ENCODE results near the gene HARS2. TPM values are rescaled to one million over a fixed set of nuclear protein-coding genes. Genes with fewer than 3 reads are reported as not detected.

Gene HARS2, protein sequence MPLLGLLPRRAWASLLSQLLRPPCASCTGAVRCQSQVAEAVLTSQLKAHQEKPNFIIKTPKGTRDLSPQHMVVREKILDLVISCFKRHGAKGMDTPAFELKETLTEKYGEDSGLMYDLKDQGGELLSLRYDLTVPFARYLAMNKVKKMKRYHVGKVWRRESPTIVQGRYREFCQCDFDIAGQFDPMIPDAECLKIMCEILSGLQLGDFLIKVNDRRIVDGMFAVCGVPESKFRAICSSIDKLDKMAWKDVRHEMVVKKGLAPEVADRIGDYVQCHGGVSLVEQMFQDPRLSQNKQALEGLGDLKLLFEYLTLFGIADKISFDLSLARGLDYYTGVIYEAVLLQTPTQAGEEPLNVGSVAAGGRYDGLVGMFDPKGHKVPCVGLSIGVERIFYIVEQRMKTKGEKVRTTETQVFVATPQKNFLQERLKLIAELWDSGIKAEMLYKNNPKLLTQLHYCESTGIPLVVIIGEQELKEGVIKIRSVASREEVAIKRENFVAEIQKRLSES
- total RNA-seq: 28.1 TPM

DNA sequence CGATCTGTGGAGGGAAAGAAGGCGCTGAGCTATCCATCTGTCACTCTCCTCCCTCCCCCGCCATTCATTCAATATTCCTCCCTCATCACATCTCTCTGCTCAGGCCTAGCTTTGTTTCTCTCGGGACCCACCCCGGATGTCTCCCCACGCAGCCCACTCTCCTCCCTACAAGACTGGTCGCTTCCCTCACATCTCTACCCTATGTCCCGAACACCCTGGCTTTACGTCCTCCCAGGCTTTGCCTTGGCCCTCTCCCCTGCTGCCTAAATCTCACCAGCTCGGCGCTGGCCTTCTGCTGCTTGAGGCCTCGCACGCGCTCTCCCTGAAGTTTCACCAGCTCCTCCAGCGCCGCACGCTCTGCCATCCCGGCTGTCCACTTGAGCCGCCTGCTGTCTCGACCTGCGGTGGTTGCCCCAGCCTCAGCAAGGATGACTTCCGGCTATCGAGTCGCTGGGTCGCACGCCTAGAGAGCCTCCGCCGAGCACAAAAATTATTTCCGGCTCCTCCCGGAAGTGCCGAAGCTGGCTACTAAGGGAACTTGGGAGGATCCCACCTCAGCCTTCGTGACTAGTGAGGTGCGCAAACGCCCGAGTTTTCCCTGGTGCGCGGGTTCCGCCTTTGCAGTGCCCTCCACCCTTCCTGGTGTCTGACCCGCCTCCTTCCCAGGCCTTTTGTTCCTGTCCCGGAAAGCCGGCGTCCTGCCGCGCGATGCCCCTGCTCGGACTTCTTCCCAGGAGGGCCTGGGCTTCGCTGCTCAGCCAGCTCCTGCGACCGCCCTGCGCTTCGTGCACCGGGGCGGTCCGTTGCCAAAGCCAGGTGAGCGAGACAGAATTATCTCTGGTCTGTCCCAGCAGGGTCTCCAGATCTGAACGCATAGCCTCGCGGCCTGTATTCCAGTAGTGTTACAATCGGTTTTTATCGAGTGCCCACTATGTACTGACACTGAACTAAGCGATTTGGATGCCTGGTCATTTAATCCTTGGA is at the start of gene HARS2, which contains the start of gene HARS1:
TSS of gene HARS2 (plus strand) at position 515 of the 984 bp plus-strand sequence. CDS start at position 709, 194 bp downstream.
TSS of gene HARS1 (minus strand) at position 430 of the 984 bp plus-strand sequence. CDS start at position 364, 66 bp downstream.

DNA sequence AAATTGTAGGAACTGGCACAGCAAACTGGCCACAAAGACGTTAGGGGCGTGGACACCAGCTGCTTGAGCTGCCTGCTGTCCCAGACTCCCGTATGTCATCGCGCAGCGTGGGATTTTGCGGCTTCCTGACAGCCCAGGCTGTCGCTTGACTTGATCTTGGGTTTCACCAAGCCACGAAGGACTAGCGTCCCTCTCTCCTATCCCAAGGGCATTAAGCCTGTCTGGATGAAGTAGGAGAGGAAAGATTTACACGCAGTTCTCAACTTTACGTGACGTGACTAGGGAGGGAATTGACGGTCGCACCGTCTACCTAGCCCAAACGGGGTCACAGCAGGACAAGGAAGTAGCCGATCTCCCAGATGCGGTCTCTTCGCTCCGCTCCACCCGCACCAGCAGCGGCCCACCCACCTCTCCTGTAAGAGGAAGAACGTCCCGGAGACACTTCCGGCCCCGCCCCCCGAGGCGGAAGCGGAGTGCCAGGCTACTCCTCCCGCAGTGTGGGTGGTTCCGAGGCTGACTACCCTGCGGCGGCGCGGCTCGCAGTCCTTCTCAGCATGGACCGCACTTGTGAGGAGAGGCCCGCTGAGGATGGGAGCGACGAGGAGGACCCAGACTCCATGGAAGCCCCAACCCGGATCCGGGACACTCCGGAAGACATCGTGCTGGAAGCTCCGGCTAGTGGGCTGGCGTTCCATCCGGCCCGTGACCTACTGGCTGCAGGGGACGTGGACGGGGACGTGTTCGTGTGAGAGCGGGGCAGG is 26.7 kb upstream of the HARS2 start, which contains the start of gene WDR55:
TSS of gene WDR55 (plus strand) at position 546 of the 761 bp plus-strand sequence. CDS start at position 555, 9 bp downstream.

GRCh38 chr5:140673187-140673976 is 17.9 kb upstream of the HARS2 start, which contains the start of gene DND1:
DND1 (minus strand) TSS chr5:140673576; CDS start chr5:140673542, 34 bp downstream.

DNA sequence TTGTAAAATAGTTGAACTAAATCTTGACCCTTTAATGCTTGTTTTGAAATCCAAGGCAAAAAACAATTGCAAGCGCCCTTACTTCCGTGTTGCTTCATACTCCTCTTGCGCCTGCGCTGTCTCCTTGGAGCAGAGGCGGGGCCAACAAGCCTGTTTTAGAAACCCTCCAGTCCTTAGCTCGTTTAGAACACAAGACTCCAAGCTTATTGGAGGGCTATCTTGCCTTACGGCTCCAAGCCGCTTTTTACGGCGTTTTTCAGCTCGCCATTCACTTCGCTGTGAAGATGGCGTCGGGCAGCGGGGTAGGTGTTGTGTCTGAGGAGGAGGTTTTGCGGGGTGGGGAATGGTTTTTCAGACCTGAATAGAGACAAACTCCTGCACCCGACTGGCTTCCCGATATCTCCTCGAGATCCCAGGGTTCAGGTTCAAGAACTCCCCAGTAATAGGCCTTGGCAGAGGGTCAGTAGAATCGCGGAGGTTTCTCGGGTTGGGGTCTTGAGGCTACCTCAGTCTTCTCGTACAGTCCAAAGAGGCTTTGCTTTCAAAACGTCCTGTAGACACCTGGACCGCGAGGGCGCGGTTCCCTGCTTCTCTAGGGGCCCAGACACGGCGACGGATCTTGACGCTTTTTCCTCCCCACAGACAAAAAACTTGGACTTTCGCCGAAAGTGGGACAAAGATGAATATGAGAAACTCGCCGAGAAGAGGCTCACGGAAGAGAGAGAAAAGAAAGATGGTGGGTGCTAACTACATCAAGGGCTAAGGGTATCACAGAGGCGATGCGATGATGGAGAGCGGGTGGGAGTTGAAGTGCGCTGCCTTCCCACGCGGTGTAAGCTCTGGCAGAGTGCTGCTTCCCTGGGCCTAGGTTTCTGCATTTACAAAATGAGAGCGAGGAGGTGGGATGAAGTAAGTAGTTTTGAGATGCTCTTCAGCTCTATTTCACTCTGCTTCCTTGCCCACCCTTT is 9.2 kb downstream of the HARS2 start, which contains the start of gene ZMAT2:
TSS of gene ZMAT2 (plus strand) at position 271 of the 968 bp plus-strand sequence. CDS start at position 285, 14 bp downstream.

Small RNA genes within 50 kb of the gene (small RNA-seq; reads per million reads assigned to genes)
- gene VTRNA1-1 (3.0 reads per million, percentile 89 among the genes with 10 or more reads in this experiment), gene VTRNA1-2 (not detected), gene VTRNA1-3 (0.08 reads per million)

Other genes with a start within 250 kb of the HARS2 start
- gene EIF4EBP3, start 143.8 kb upstream of the HARS2 start, total RNA-seq: not detected
- 23.8 TPM for gene SRA1, start 134.0 kb upstream of the HARS2 start, total RNA-seq
- 29.8 TPM for gene APBB3, start 126.9 kb upstream of the HARS2 start, total RNA-seq
- gene SLC35A4, start 126.6 kb upstream of the HARS2 start, total RNA-seq: 9.7 TPM
- 12.9 TPM for gene CD14, start 58.3 kb upstream of the HARS2 start, total RNA-seq
- gene TMCO6, start 52.0 kb upstream of the HARS2 start, total RNA-seq: 4.6 TPM
- gene NDUFA2, start 43.8 kb upstream of the HARS2 start, total RNA-seq: 37.1 TPM
- gene IK, start 43.6 kb upstream of the HARS2 start, total RNA-seq: 78.4 TPM
- gene WDR55, start 26.6 kb upstream of the HARS2 start, total RNA-seq: 13.4 TPM
- gene DND1, start 17.9 kb upstream of the HARS2 start, total RNA-seq: 0.69 TPM
- gene HARS1, start 85 bp upstream of the HARS2 start, total RNA-seq: 68.0 TPM
- 42.9 TPM for gene ZMAT2, start 9.0 kb downstream of the HARS2 start, total RNA-seq
- 13.8 TPM for gene PCDHA1, start 94.7 kb downstream of the HARS2 start, total RNA-seq
- 10.4 TPM for gene PCDHA2, start 103.4 kb downstream of the HARS2 start, total RNA-seq
- 20.1 TPM for gene PCDHA3, start 109.6 kb downstream of the HARS2 start, total RNA-seq
- 15.0 TPM for gene PCDHA4, start 115.6 kb downstream of the HARS2 start, total RNA-seq
- gene PCDHA5, start 130.2 kb downstream of the HARS2 start, total RNA-seq: 9.9 TPM
- 26.3 TPM for gene PCDHA6, start 136.5 kb downstream of the HARS2 start, total RNA-seq
- 15.2 TPM for gene PCDHA7, start 142.8 kb downstream of the HARS2 start, total RNA-seq
- gene PCDHA8, start 149.7 kb downstream of the HARS2 start, total RNA-seq: 9.5 TPM
- gene PCDHA9, start 156.9 kb downstream of the HARS2 start, total RNA-seq: 11.3 TPM
- gene PCDHA10, start 164.4 kb downstream of the HARS2 start, total RNA-seq: 11.5 TPM
- 22.8 TPM for gene PCDHA11, start 177.5 kb downstream of the HARS2 start, total RNA-seq
- 7.4 TPM for gene PCDHA12, start 183.9 kb downstream of the HARS2 start, total RNA-seq
- gene PCDHA13, start 190.7 kb downstream of the HARS2 start, total RNA-seq: 9.9 TPM
- 42.7 TPM for gene PCDHAC1, start 234.8 kb downstream of the HARS2 start, total RNA-seq

Data from diencephalon (tissue), 1 donor.